Measurements from ENCODE around the gene CCDC154. TPM values are rescaled to one million over a fixed set of nuclear protein-coding genes. Genes with fewer than 3 reads are reported as not detected.

The CCDC154 gene
- total RNA-seq, 1 donor from 2014 or later, result not detected

DNA sequence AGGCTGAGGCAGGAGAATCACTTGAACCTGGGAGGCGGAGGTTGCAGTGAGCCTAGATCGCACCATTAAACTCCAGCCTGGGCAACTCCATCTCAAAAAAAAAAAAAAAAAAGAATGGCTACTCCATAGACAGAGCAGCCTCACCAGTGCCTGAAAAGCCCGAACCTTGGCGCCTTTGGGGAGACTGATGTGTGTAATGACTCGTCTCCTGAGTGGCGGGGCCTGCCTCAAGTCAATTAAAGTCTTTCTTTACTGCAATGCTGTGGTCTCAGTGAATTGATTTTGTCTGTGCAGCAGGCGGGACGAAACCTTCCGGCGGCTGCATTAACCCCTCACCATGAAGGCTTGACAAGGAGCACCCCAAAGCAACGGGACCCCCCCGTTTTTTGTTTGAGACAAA lies 20.3 kb downstream of the CCDC154 start:
- H3K27ac Mint-ChIP-seq, result peak overlapping the region; percentile 6
- Histone ChIP-seq H3F3A (ENCODE audit: low read depth) (no peaks in the 10 kb centered on the region), H3K79me2 (ENCODE audit: low read depth) (peaks cover 15% of the 10 kb centered on the region), H3K27ac (no peak overlapping the region), H3K36me3 (no peaks in the 10 kb centered on the region), H2AFZ (replicated peaks) (no peak overlapping the region), H3K9ac (no peak overlapping the region), H3K27me3 (no peaks in the 10 kb centered on the region), H3K4me1 (peaks cover 12% of the 10 kb centered on the region), H3K4me2 (no peak overlapping the region), H3K4me3 (no peak overlapping the region), H4K20me1 (ENCODE audit: low read depth) (peaks cover 8% of the 10 kb centered on the region), H3K9me3 (ENCODE audit: low read depth) (no peaks in the 10 kb centered on the region)
- H3K9me3 Mint-ChIP-seq, result no peaks in the 10 kb centered on the region
- TF ChIP-seq EZH2 (IDR thresholded peaks at IDR 0.05) (no peak), EZH2phosphoT487 (IDR thresholded peaks at IDR 0.05) (no peak)
- TF ChIP-seq, protein P1, sequence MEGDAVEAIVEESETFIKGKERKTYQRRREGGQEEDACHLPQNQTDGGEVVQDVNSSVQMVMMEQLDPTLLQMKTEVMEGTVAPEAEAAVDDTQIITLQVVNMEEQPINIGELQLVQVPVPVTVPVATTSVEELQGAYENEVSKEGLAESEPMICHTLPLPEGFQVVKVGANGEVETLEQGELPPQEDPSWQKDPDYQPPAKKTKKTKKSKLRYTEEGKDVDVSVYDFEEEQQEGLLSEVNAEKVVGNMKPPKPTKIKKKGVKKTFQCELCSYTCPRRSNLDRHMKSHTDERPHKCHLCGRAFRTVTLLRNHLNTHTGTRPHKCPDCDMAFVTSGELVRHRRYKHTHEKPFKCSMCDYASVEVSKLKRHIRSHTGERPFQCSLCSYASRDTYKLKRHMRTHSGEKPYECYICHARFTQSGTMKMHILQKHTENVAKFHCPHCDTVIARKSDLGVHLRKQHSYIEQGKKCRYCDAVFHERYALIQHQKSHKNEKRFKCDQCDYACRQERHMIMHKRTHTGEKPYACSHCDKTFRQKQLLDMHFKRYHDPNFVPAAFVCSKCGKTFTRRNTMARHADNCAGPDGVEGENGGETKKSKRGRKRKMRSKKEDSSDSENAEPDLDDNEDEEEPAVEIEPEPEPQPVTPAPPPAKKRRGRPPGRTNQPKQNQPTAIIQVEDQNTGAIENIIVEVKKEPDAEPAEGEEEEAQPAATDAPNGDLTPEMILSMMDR (IDR thresholded peaks at IDR 0.05), result no peak
- peaks cover 4% of the 10 kb centered on the region for H3K27me3 Mint-ChIP-seq (ENCODE audit: insufficient read depth, low read depth)
- no peaks in the 10 kb centered on the region for H3K36me3 Mint-ChIP-seq
- DNase-seq (ENCODE audit: low spot score), result no peak
- peaks cover 11% of the 10 kb centered on the region for H3K4me1 Mint-ChIP-seq
- no peak overlapping the region for H3K4me3 Mint-ChIP-seq

DNA sequence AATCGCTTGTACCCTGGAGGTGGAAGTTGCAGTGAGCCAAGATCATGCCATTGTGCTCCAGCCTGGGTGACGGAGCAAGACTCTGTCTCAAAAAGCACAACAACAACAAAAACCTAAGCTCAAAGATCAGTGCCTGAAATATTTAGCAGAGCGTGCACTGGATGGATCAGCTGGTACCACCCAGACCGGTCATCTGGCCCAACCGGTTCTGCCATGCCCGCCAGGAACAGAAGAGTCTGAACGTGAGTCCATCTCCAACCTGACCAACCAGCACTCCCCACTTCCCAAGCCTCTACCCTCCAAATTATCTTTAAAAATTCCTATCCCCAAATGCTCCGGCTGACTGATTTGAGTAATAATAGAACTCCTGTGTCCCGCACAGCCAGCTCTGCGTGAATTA lies 22.3 kb downstream of the CCDC154 start:
- Histone ChIP-seq H2AFZ (replicated peaks) (no peak overlapping the region), H3F3A (ENCODE audit: low read depth) (no peaks in the 10 kb centered on the region), H4K20me1 (ENCODE audit: low read depth) (peaks cover 8% of the 10 kb centered on the region), H3K79me2 (ENCODE audit: low read depth) (peaks cover 30% of the 10 kb centered on the region), H3K36me3 (no peaks in the 10 kb centered on the region), H3K9me3 (ENCODE audit: low read depth) (no peaks in the 10 kb centered on the region), H3K4me3 (no peak overlapping the region), H3K27me3 (no peaks in the 10 kb centered on the region), H3K4me1 (peaks cover 11% of the 10 kb centered on the region), H3K9ac (no peak overlapping the region), H3K4me2 (no peak overlapping the region), H3K27ac (no peak overlapping the region)
- no peak for TF ChIP-seq EZH2phosphoT487 (IDR thresholded peaks at IDR 0.05)
- TF ChIP-seq, protein P1 (IDR thresholded peaks at IDR 0.05), result no peak
- no peak for DNase-seq (ENCODE audit: low spot score)
- Mint-ChIP-seq H3K9me3 (no peaks in the 10 kb centered on the region), H3K27me3 (ENCODE audit: insufficient read depth, low read depth) (peaks cover 8% of the 10 kb centered on the region), H3K4me1 (peaks cover 14% of the 10 kb centered on the region), H3K36me3 (no peaks in the 10 kb centered on the region), H3K4me3 (peak overlapping the region; percentile 65), H3K27ac (no peak overlapping the region)

DNA sequence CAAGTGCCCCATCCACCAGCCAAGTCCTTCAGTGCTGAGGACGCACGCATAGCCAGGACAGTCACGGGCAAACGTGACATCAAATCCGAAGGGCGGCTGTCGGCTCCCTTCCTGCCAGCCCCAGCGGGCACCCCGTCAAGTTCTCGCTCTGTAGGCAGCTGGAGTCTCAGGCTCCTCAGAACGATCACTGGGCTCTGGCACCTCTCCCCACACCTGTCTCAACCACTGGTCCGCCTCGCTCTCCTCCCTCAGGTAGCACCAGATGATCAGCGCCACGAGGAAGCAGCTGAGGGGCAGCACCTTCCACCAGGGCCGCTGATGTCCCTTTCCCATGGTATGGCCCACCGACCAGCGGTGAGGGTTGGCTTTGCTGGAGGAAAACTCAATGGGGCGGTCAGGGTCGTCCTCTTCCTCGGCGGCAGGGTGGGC lies 24.2 kb downstream of the CCDC154 start:
- peak overlapping the region; percentile 89 for H3K9ac ChIP-seq
- peaks cover 5% of the 10 kb centered on the region for H3K4me1 ChIP-seq
- H3K36me3 ChIP-seq, result no peaks in the 10 kb centered on the region
- no peaks in the 10 kb centered on the region for H3K27me3 ChIP-seq
- H4K20me1 ChIP-seq (ENCODE audit: low read depth), result peaks cover 8% of the 10 kb centered on the region
- peaks cover 30% of the 10 kb centered on the region for H3K79me2 ChIP-seq (ENCODE audit: low read depth)
- H3K4me1 Mint-ChIP-seq, result peaks cover 8% of the 10 kb centered on the region
- peak overlapping the region; percentile 94 for H3K4me3 Mint-ChIP-seq
- no peaks in the 10 kb centered on the region for H3K36me3 Mint-ChIP-seq
- H3K27ac ChIP-seq, result no peak overlapping the region
- H3K9me3 ChIP-seq (ENCODE audit: low read depth), result no peaks in the 10 kb centered on the region
- H3F3A ChIP-seq (ENCODE audit: low read depth), result peaks cover 12% of the 10 kb centered on the region
- TF ChIP-seq EZH2phosphoT487 (IDR thresholded peaks at IDR 0.05) (no peak), EZH2 (IDR thresholded peaks at IDR 0.05) (no peak)
- TF ChIP-seq, protein P1 (IDR thresholded peaks at IDR 0.05), result no peak
- no peaks in the 10 kb centered on the region for H3K9me3 Mint-ChIP-seq
- H3K4me2 ChIP-seq, result peak overlapping the region; percentile 92
- no peak for DNase-seq (ENCODE audit: low spot score)
- H3K27me3 Mint-ChIP-seq (ENCODE audit: insufficient read depth, low read depth), result peaks cover 9% of the 10 kb centered on the region
- H3K4me3 ChIP-seq, result peak overlapping the region; percentile 86
- H3K27ac Mint-ChIP-seq, result peak overlapping the region; percentile 11
- no peak overlapping the region for H2AFZ ChIP-seq (replicated peaks)
